IPS-NIHi7 (cell line): ENCODE measurements around the gene LTO1.

Experiments used
- DNase-seq: peaks from one replicate; pipeline ENCODE4 v3.0.0; 2012; ENCODE audit warnings: mixed read lengths; ENCODE audit errors: extremely low spot score

The LTO1 gene

GRCh38 chr11:69645801-69646492, 29.2 kb downstream of the LTO1 start:
- no peak for DNase-seq

DNA sequence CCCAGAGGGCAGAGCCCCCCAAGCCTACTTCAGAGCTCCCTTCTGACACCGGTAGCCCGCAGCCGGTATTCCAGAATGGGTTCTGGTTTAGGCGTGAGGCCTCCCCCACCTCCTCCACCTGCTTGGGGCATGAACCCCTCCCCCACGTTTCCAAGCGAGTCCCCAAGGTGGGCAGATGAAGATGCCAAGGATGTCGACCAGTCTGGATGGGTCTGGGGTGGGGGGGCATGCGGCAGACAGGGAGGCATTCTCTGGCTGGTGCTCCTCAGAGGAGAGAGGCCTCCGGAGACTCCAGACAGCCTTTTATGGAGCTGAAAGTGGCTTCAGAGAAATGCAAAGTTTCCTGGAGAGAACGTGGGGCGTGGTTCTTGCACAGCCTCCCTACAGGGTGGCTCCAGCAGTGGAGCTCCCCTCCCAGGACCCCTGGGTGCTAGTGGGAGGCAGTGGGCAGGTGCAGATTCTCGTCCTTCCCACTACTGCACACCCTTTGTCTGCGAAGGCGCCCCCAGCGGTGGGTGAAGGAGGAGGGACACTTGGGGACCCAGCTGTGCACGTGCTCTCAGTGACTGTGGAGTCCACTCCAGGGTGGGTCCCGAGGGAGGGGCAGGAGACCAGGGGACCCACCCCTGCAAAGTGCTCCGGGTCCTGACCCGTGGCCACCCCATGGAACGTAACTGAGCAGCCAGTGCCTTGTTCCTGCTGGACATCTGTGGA, 30.0 kb downstream of the LTO1 start:
- no peak for DNase-seq

DNA sequence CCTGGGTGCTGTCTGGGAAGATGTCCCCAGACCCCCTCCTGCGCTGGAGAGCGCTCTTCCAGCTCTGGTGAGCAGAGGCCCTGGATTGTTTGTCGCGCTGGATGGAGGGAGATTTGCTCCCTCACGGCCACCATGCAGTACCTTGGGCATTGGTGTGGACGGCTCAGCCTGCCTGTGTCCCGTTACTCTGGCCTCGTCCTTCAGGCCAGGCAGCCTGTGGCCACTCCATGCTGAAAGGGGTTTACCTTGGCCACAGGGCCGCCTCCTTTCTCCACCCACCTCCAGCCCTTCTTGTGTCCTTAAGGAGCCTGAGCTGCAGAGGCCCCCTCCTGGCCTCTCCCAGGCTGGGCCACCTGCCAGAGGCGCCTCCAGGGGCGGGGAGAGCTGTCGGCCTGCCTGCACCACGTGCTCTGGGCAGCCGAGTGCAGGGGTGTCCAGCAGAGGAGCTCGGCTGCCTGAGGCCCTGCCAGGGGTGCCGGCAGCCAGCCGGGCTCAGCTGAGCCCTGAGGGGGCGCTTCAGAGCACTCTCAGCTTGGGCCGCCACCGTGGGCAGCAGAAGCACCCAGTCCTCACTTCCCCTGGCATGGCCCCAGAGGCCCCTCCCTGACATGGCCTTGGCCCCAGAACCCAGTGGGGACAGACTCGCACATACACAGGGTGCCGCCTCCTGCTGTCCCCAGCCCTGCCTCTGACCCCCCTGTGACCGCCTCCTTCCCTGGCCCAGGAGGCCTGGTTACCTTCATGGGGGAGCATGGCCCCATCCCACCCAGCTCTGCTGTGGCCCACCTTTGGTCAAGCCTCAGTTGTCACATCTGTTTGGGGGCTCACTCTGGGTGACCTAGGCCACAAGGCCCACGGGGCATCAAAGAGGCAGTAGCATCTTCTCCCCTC, 30.8 kb downstream of the LTO1 start:
- no peak for DNase-seq

DNA sequence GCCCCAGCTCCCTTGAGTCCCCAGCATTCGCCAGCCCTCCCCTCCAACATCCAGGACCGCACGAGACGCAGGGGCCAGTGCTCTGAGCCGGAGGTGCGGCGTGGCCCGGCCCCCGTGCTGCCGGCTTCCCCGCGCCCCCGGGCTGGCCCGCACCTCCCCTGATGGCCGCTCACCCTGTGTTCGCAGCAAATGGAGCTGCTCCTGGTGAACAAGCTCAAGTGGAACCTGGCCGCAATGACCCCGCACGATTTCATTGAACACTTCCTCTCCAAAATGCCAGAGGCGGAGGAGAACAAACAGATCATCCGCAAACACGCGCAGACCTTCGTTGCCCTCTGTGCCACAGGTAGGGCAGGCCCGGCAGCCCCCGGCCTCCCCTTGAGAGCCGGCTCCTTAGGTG, 31.5 kb downstream of the LTO1 start:
- DNase-seq = no peak

- peak; percentile 65 for DNase-seq
Measured at GRCh38 chr11:69642913-69643632, 32.1 kb downstream of the LTO1 start.

GRCh38 chr11:69642549-69642912, 32.6 kb downstream of the LTO1 start:
- DNase-seq = no peak

DNA sequence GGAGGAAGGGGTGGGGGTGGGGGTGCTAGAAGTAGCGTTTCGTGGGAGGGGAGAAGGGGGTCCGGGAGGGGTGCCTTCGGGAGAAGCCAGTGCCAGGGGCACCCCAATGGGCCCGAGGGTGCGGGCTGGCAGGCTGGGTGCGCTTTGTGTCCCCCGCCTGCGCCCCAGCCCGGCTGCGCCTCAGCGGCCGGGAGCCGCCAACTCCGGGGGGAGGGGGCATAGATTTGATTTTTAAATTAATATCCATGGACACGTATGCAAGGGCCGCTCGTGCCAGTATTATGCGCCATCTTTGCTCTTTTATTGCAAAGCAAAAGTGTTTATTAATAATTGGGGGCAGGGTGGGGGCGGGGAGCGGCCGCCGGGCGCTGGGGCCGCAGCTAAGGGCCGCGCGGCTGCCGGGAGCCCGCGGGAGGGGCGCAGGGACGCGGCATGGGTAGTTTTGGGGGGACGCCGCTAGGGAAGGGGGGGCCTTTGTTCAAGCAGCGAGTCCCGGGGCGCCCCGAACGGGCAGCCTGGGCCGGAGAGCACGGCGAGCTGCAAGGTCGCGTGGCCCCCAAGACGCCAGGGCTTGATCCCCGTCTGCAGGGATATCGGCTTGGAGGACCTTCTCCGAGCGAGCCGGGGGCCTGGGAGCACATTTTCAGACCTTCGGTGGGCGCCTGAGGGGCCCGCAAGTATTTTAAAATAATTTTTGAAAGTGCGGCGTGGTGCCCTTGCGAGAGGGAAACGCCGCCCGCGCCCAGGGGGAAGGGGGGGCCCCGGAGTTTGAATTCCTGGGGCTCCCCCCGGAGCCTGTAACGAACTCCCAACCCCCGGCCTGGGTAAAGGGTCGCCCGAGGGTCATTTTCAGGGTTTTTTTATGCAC, 33.2 kb downstream of the LTO1 start:
- DNase-seq = no peak

DNA sequence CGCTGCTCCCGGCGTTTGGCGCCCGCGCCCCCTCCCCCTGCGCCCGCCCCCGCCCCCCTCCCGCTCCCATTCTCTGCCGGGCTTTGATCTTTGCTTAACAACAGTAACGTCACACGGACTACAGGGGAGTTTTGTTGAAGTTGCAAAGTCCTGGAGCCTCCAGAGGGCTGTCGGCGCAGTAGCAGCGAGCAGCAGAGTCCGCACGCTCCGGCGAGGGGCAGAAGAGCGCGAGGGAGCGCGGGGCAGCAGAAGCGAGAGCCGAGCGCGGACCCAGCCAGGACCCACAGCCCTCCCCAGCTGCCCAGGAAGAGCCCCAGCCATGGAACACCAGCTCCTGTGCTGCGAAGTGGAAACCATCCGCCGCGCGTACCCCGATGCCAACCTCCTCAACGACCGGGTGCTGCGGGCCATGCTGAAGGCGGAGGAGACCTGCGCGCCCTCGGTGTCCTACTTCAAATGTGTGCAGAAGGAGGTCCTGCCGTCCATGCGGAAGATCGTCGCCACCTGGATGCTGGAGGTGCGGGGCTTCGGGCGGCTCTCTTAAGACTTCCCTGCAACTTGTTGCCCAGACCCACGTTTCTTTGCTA, 34.1 kb downstream of the LTO1 start, which contains the start of gene CCND1:
Gene CCND1 (plus strand): TSS at position 162 of the 587 bp plus-strand sequence. CDS start 158 bp downstream, at position 320.
- DNase-seq = peak; percentile 74

GRCh38 chr11:69640260-69640994, 34.7 kb downstream of the LTO1 start:
- DNase-seq = no peak

- no peak for DNase-seq
Measured at GRCh38 chr11:69639831-69640230, 35.3 kb downstream of the LTO1 start.

DNA sequence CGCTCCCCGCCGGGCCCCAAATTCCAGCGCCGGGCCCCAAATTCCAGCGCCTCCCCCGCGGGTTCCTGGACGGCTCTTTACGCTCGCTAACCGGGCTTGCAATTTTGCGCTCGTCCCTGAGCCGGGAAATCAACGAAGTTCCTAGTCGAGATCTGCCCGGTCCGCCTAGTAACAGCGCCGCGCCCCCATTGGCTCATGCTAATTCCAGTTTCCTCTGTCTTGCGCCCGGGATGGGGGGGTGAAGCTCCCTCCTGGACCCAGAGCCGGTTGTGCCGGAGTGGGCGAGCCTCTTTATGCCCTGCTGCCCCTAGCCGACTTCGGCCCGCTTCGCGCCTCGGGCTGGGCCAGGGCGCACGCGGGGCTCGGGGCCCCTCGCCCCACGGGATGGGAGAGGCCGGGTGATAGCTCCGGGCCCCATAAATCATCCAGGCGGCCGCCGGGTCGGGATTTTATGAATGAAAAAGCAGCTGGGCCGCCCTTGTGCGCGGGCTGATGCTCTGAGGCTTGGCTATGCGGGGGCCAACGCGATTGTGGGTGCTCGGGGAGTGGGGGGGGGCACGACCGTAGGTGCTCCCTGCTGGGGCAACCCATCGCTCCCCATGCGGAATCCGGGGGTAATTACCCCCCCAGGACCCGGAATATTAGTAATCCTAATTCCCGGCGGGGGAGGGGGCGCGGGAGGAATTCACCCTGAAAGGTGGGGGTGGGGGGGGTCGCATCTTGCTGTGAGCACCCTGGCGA, 36.0 kb downstream of the LTO1 start:
- DNase-seq = peak; percentile 86

GRCh38 chr11:69637941-69638871, 36.9 kb downstream of the LTO1 start:
- DNase-seq = peak; percentile 70

DNA sequence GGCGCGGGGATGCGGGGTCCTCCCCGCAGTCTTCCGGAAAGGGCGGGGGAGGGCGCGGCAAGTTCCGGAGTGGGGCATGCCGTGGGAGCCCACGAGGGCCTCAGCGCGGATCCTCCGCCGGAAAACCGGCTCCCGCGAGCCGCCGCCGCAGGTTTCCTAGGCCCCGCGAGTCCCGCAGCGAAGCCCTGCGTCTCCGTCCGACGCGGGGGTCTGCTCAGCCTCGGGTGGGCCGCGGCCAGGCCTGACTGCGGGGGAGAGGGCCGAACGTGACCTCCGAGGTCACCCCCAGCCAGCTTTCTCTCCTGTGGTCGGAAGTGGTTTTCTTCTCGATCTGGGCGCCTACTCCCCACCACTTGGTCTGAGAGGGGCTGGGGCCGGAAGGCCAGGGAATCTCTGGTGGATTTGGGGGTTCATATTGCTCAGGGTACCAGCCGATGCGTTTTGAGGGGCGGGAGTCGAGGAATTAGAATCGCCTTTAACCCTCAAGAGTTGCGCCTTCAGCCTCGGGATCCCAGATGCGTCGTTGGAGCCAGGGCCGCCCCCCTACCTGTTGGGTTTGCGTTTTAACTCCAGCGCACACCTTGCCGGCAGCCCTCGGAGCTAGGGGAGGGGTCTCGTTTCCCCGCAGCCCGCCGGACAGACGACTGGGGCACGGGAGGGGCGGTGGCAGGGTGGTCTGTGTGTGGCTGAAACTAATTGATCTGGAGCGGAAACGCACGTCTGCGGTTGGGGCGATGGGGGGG, 37.8 kb downstream of the LTO1 start:
- no peak for DNase-seq

- DNase-seq = peak; percentile 70
Measured at GRCh38 chr11:69636512-69637197, 38.5 kb downstream of the LTO1 start.

DNA sequence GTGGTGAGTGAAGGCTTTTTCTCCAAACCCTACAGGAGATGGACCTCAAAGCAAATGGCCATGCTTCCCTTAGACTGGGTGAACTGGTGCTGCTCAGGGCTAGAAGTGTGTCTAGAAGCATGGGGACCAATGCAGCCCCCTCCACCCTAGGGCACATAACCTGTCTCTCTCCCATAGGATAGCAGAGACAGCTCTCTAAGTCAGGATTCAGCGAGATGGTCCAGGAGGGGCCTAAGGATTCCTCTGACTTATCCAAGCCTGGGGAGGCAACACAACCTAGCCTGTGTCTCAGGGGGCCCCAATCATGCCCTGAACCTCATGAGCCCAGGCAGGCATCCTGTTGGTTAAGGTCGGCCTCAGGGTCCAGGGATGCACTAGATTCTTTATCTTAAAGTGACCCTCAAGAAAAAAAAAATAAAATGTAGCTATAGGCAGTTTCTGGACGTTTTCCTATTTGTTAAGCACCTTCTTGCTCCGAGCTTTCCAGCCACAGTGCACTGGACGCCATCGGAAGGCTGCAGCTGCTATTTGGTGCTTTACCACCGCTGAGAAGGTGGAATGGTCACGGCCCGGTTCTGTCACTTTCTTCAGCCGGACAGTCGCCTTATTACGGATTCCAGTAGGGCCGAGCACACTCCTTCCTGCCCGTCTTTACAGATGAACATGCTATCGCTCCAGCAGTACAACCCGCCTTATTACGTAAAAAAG, 39.2 kb downstream of the LTO1 start:
- DNase-seq = no peak

- no peak for DNase-seq
Measured at GRCh38 chr11:69635195-69635594, 40.0 kb downstream of the LTO1 start.
